ENCODE results near the gene KDM8. TPM values are rescaled to one million over a fixed set of nuclear protein-coding genes. Genes with fewer than 3 reads are reported as not detected.

The KDM8 gene
- total RNA-seq, 1 donor from 2014 or later, result 15.6 TPM

DNA sequence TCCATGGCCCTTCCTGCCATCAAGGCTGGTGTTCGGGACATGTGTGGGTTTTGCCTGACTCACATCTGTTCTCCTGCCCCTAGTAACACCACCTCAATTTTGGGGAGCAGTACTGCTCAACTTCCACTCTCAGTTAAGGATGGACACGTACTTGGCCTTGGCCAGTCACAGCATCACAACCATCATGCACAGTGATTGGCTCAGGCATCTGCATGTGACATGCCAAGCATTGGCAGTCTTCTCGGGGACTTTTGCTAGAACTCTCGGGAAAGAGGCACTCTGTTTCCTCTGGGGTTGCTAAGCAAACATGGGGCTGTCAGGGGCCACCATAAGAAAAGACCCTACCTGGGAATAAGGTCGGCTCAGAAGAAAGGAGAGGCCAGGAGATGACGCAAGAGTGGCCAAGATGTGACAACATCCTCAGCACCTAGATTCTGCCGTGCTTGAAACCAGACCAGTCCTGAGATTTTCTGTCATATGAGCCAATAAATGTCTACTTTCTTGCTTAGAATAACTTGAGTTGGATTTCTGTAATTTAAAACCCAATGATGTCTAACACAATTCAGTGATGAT, 11.9 kb upstream of the KDM8 start:
- no peak for DNase-seq (ENCODE audit: low read depth, low spot score)
- no peaks in the 10 kb centered on the region for H3K36me3 Mint-ChIP-seq (ENCODE audit: low read depth)
- no peak overlapping the region for H3K4me3 Mint-ChIP-seq
- no peaks in the 10 kb centered on the region for H3K9me3 Mint-ChIP-seq
- H3K27ac Mint-ChIP-seq (ENCODE audit: unreplicated experiment), result no peak overlapping the region
- H3K27me3 Mint-ChIP-seq (ENCODE audit: low read depth), result peaks cover 30% of the 10 kb centered on the region
- TF ChIP-seq, protein P1, sequence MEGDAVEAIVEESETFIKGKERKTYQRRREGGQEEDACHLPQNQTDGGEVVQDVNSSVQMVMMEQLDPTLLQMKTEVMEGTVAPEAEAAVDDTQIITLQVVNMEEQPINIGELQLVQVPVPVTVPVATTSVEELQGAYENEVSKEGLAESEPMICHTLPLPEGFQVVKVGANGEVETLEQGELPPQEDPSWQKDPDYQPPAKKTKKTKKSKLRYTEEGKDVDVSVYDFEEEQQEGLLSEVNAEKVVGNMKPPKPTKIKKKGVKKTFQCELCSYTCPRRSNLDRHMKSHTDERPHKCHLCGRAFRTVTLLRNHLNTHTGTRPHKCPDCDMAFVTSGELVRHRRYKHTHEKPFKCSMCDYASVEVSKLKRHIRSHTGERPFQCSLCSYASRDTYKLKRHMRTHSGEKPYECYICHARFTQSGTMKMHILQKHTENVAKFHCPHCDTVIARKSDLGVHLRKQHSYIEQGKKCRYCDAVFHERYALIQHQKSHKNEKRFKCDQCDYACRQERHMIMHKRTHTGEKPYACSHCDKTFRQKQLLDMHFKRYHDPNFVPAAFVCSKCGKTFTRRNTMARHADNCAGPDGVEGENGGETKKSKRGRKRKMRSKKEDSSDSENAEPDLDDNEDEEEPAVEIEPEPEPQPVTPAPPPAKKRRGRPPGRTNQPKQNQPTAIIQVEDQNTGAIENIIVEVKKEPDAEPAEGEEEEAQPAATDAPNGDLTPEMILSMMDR (conservative IDR thresholded peaks at IDR 0.05), result no peak
- H3K4me1 Mint-ChIP-seq, result no peaks in the 10 kb centered on the region

DNA sequence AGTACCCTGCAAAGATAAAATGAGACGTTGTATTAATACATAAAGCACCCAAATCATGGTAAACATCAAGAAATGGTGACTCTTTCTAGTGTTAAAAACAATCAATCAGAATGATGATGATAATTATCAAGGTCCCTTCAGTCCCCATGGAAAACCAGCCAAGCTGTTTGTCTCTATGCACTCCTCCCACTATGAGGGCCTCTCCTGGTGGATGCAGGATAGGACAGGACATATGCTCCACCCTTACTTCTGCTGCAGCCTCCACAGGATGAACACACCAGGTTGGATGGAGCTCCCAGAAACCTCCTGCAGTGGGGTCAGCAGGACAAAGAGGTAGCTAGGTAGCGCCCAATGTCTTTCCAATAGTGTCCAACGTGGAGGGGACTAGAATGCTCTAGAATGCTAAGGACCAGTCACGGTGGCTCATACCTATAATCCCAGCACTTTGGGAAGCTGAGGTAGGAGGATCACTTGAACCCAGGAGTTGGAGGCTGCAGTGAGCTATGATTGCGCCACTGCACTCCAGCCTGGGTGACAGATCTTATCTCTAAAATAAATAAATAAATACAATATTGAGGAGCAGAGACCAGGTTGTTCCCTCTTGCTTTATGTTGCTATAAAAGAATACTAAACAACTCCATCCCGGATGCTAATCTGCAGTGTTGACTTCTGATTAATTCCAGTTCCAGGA, 9.9 kb upstream of the KDM8 start:
- H3K27ac Mint-ChIP-seq (ENCODE audit: unreplicated experiment), result no peak overlapping the region
- H3K27me3 Mint-ChIP-seq (ENCODE audit: low read depth), result peaks cover 36% of the 10 kb centered on the region
- DNase-seq (ENCODE audit: low read depth, low spot score), result no peak
- TF ChIP-seq, protein P1 (conservative IDR thresholded peaks at IDR 0.05), result no peak
- no peaks in the 10 kb centered on the region for H3K36me3 Mint-ChIP-seq (ENCODE audit: low read depth)
- H3K4me3 Mint-ChIP-seq, result no peak overlapping the region
- no peaks in the 10 kb centered on the region for H3K4me1 Mint-ChIP-seq
- no peaks in the 10 kb centered on the region for H3K9me3 Mint-ChIP-seq

DNA sequence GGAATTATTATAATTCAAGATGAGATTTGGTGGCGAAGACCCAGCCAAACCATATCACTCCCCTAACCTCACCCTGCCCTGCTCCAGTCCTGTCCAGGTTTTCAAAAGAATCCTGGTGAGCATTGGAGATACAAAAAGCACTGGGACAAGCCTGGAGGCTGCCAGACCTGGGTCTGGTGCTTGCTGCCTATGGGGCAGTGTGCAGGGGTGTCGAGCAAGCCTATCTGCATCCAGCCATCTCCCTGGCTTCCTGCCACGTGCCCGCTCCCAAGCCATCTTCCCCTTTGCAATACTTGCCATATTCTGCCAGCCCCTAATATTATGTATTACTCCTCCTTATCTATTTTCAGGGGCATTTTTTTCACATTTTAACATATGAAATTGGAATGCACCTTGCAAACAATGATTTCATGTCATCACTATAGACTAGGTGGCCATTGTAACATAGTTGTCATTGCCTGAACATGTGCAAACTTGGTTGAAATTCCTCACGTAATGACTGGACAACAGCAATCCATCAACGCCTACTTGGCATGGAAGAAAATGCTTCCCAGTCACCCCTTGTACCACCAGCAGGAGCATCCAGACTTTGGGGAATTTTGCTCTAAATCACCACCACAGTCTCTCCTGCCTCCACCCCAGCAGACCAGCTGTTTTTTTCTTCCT, 8.1 kb upstream of the KDM8 start:
- no peaks in the 10 kb centered on the region for H3K9me3 Mint-ChIP-seq
- DNase-seq (ENCODE audit: low read depth, low spot score), result no peak
- peaks cover 45% of the 10 kb centered on the region for H3K27me3 Mint-ChIP-seq (ENCODE audit: low read depth)
- H3K36me3 Mint-ChIP-seq (ENCODE audit: low read depth), result no peaks in the 10 kb centered on the region
- no peaks in the 10 kb centered on the region for H3K4me1 Mint-ChIP-seq
- H3K27ac Mint-ChIP-seq (ENCODE audit: unreplicated experiment), result no peak overlapping the region
- no peak overlapping the region for H3K4me3 Mint-ChIP-seq
- TF ChIP-seq, protein P1 (conservative IDR thresholded peaks at IDR 0.05), result no peak

DNA sequence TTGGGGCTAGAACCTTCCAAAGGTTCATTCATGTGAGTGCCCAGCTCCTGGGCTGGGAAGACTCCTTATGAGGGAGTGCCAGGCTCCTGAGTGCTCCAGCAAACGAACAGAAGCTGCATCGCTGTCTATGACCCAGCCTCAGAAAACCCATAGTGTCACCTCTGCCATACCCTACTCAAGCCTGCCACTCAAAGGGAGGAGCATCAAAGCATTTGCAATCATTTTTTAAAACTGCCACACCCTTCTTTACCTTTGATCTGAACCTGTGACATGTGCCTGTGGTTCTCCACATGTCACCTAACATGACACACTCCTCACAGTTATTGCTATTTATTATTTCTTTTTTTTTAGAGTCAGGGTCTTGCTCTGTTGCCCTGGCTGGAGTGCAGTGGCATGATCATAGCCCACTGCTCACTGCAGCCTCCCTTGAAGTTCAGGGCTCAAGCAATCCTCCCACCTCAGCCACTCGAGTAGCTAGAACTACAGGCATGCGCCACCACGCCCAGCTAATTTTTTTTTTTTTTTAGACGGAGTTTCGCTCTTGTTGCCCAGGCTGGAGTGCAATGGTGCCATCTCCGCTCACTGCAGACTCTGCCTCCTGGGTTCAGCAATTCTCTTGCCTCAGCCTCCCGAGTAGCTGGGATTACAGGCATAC, 7.3 kb upstream of the KDM8 start:
- H3K4me1 Mint-ChIP-seq, result no peaks in the 10 kb centered on the region
- TF ChIP-seq, protein P1 (conservative IDR thresholded peaks at IDR 0.05), result no peak
- peaks cover 45% of the 10 kb centered on the region for H3K27me3 Mint-ChIP-seq (ENCODE audit: low read depth)
- H3K27ac Mint-ChIP-seq (ENCODE audit: unreplicated experiment), result no peak overlapping the region
- peaks cover 3% of the 10 kb centered on the region for H3K9me3 Mint-ChIP-seq
- H3K4me3 Mint-ChIP-seq, result no peak overlapping the region
- no peak for DNase-seq (ENCODE audit: low read depth, low spot score)
- no peaks in the 10 kb centered on the region for H3K36me3 Mint-ChIP-seq (ENCODE audit: low read depth)

DNA sequence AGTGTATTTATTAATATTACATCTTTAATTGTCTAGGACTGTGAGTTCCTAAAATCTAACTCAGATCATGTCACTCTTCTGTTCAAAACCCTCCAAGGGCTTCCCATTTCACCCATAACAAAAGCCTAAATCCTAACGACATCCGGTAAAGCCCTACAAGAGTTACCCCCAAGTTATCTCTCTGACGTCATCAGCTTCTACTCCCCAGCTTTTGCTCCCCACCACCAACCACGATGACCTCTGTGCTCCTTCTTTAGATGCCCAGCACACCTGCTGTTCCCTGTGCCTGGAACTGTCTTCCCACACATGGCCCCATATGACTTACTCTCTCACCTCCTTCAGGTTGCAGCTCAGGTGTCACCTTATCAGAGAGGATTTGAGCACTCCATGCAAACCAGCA, 6.3 kb upstream of the KDM8 start:
- TF ChIP-seq, protein P1 (conservative IDR thresholded peaks at IDR 0.05), result no peak
- H3K27me3 Mint-ChIP-seq (ENCODE audit: low read depth), result peaks cover 45% of the 10 kb centered on the region
- peaks cover 3% of the 10 kb centered on the region for H3K9me3 Mint-ChIP-seq
- no peak overlapping the region for H3K27ac Mint-ChIP-seq (ENCODE audit: unreplicated experiment)
- DNase-seq (ENCODE audit: low read depth, low spot score), result no peak
- H3K36me3 Mint-ChIP-seq (ENCODE audit: low read depth), result no peaks in the 10 kb centered on the region
- H3K4me3 Mint-ChIP-seq, result no peak overlapping the region
- no peaks in the 10 kb centered on the region for H3K4me1 Mint-ChIP-seq
